T1000 (cell line): ENCODE results near the gene CPS1.

Experiments used
- DNase-seq: peaks from one replicate; lab custom pipeline; 2025; ENCODE audit warnings: mixed read lengths; lab: John Stamatoyannopoulos, UW

The CPS1 gene

DNA sequence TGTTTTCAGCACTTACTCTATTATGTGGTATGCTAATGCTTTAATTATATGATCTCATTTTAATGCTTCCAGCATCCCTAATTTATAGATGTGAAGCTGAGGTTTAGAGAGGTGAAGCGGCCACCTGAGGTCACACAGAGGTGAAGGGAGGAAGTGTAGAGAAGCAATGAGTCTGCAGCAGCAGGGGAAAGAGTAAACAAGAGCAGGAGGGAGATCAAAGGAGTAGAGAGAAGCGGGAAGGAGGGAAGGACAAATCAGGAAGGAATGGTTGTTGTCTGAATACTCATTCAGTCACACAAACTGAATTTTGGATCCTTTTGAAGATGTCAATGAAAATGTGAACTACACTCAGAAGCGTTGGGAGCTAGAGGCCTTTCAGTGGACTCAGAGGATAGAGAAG is 130.0 kb downstream of the CPS1 start:
- no peak for DNase-seq

DNA sequence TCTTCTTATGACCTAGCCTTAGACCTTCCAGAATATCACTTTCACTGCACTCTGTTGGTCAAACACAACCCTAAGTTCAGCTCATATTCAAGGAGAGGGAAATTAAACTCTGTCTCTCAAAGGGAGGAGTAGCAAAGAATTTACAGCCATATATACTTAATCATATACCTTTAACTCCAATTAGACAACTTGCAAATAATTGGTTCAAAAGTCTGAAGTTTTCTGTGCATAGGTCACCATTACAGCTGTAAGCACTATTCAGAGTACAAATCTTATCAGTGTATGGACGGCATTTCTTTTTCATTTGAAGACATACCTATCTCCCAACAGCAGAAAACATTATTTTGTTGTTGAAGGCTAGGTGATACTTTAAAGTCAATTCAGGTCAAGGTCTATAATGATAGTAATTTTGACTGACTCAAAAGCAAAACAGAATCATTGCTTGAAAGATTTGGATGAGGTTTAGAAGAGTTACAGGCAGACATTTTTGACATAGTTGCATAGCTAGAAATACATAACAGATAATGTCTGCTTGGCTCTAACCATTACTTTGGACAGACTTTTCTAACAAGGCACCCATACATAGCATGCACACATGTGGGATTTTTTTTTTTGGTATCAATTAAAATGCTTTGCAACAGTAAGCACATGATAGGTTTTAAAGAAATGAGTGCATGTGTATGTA is 131.5 kb downstream of the CPS1 start:
- DNase-seq, result no peak

DNA sequence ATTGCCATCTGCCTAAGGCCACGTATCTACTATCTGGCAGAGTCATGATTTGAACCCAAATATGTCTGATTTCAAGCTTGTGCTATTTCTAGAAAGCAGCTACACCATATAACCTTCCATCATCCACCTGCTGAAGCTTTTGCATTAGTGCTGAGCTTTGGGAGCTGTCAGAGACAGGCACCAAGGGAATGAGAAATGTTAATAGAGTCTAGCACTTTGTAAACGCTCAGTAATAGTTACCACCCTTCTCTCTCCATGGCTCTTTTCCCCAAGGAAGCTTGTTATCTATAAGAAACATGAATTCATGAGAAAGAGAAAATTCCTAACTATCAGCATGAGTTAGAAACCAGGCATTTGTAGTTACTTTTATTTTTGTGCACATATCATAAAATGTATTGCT is 151.5 kb downstream of the CPS1 start:
- no peak for DNase-seq

GRCh38 chr2:210713122-210713521 is 156.7 kb downstream of the CPS1 start:
- no peak for DNase-seq

DNA sequence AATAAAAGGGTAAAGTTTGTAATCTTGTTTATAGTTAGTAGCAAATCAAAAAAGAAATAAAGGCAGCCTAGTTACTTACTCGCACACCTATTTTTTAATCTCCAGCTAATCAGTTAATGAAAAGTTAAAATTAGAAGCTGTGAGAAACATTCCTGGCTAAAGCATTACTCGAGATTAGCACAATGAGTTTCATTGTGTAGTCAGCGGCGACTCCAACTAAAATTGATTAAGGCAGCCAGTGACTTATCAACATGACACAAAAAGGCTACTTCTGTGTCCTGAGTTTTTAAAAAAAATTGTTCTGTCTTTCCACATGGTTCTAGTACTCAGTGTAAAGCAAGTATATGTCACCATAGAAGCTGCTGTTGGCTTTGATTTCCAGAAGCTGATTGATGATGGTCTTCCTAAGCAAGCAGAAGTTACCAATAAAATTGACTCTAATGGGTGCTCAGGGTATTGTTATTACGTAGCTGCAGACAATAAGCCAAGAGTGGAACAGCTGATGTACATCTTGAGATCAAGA is 159.2 kb downstream of the CPS1 start:
- DNase-seq, result no peak

DNA sequence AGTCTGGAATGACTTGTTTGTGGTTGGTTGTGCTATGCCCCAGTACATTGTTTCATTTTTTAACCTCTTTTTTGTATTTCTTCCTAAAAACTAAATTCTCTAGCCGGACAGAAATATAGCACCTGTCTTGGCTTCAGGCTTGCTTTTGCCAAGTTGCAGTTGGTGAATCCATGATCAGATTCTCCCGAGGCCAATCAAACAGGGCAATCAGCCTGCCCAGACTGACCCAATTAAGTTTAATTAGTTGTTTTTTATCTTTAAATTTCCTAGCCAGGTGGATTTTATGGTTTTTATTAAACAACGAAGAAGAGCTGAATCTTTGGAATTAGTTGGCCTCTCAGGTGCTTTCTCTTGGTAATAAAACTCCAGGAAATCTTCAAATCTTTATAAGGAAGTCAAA is 162.1 kb downstream of the CPS1 start:
- DNase-seq, result no peak

- DNase-seq, result no peak
Measured at GRCh38 chr2:210722092-210722491, 165.7 kb downstream of the CPS1 start.

GRCh38 chr2:210727549-210727948 is 171.2 kb downstream of the CPS1 start:
- DNase-seq, result no peak
